Measurements from ENCODE around the gene SOX8. TPM values are rescaled to one million over a fixed set of nuclear protein-coding genes. Genes with fewer than 3 reads are reported as not detected.

The SOX8 gene
- total RNA-seq, 1 experiment from 2014 or later: 5.2 TPM

DNA sequence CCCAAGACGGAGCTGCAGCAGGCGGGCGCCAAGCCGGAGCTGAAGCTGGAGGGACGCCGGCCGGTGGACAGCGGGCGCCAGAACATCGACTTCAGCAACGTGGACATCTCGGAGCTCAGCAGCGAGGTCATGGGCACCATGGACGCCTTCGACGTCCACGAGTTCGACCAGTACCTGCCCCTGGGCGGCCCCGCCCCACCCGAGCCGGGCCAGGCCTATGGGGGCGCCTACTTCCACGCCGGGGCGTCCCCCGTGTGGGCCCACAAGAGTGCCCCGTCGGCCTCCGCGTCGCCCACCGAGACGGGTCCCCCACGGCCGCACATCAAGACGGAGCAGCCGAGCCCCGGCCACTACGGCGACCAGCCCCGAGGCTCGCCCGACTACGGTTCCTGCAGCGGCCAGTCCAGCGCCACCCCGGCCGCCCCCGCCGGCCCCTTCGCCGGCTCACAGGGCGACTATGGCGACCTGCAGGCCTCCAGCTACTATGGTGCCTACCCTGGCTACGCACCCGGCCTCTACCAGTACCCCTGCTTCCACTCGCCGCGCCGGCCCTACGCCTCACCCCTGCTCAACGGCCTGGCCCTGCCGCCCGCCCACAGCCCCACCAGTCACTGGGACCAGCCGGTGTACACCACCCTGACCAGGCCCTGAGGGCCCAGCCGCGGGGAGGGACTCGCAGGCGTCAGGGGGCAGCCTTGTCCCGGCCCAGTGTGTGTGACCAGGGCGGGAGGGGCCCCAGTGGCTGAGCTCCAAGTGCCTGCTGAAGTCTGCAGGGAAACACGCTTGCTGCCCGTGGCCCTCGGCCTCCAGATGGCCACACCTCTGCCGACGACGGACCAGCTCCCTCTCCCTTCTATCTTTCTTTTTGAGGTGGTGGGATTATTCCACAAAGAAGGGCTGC is 3.4 kb downstream of the SOX8 start:
- POLR2A ChIA-PET: no interaction called here
- Histone ChIP-seq H2AFZ (ENCODE audit: low read depth, low read length, poor library complexity, severe bottlenecking) (no peak overlapping the region), H4K20me1 (ENCODE audit: insufficient read depth) (no peaks in the 10 kb centered on the region), H3K4me2 (ENCODE audit: low read length) (no peak overlapping the region), H3K9me2 (ENCODE audit: insufficient read depth) (no peaks in the 10 kb centered on the region), H3K79me2 (ENCODE audit: insufficient read depth, low read length) (no peaks in the 10 kb centered on the region), H3K9ac (ENCODE audit: low read length) (no peak overlapping the region), H3K27ac (ENCODE audit: low read depth, low read length) (no peak overlapping the region), H3K4me3 (replicated peaks in 1 of 2; ENCODE audit: low read depth in 1 of 2, low read length in 2 of 2) (no peak overlapping the region), H3K9me3 (ENCODE audit: control insufficient read depth in 1 of 2, insufficient read depth in 1 of 2, low read depth in 1 of 2, low read length in 2 of 2) (no peaks in the 10 kb centered on the region), H3K4me1 (ENCODE audit: control insufficient read depth in 1 of 2, insufficient read depth in 2 of 2, low read length in 2 of 2) (peaks cover 0 to 9% of the 10 kb centered on the region in 2 experiments; a peak in 1 of 4 replicates), H3K36me3 (ENCODE audit: control insufficient read depth in 1 of 2, insufficient read depth in 2 of 2, low read length in 2 of 2) (no peaks in the 10 kb centered on the region), H3K27me3 (ENCODE audit: insufficient read depth, low read length) (no peaks in the 10 kb centered on the region)
- no peak for DNase-seq (ENCODE audit: low read depth, low spot score)
- TF ChIP-seq, protein P1, sequence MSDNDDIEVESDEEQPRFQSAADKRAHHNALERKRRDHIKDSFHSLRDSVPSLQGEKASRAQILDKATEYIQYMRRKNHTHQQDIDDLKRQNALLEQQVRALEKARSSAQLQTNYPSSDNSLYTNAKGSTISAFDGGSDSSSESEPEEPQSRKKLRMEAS (IDR thresholded peaks at IDR 0.05): no peak
- TF ChIP-seq EZH2phosphoT487 (IDR thresholded peaks at IDR 0.05; ENCODE audit: borderline replicate concordance): no peak
- no peak for TF ChIP-seq POLR2A (IDR thresholded peaks at IDR 0.05; ENCODE audit: borderline replicate concordance, extremely low read depth, insufficient read depth, insufficient read length)
- TF ChIP-seq RAD21 (IDR thresholded peaks at IDR 0.05; ENCODE audit: low read depth): no peak
- no peak for TF ChIP-seq JUND (IDR thresholded peaks at IDR 0.05)
- no peak for TF ChIP-seq SRF (IDR thresholded peaks at IDR 0.05; ENCODE audit: low read depth)
- TF ChIP-seq YY1 (IDR thresholded peaks at IDR 0.05; ENCODE audit: extremely low read depth, insufficient replicate concordance, low read depth, low read length): no peak
- TF ChIP-seq, protein P2, sequence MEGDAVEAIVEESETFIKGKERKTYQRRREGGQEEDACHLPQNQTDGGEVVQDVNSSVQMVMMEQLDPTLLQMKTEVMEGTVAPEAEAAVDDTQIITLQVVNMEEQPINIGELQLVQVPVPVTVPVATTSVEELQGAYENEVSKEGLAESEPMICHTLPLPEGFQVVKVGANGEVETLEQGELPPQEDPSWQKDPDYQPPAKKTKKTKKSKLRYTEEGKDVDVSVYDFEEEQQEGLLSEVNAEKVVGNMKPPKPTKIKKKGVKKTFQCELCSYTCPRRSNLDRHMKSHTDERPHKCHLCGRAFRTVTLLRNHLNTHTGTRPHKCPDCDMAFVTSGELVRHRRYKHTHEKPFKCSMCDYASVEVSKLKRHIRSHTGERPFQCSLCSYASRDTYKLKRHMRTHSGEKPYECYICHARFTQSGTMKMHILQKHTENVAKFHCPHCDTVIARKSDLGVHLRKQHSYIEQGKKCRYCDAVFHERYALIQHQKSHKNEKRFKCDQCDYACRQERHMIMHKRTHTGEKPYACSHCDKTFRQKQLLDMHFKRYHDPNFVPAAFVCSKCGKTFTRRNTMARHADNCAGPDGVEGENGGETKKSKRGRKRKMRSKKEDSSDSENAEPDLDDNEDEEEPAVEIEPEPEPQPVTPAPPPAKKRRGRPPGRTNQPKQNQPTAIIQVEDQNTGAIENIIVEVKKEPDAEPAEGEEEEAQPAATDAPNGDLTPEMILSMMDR (IDR thresholded peaks at IDR 0.05 in 2 of 3, conservative IDR thresholded peaks at IDR 0.05 in 1 of 3; ENCODE audit: borderline replicate concordance in 1 of 3, insufficient read depth in 1 of 3, low read depth in 2 of 3, low read length in 2 of 3): no peak
- TF ChIP-seq, protein P3, sequence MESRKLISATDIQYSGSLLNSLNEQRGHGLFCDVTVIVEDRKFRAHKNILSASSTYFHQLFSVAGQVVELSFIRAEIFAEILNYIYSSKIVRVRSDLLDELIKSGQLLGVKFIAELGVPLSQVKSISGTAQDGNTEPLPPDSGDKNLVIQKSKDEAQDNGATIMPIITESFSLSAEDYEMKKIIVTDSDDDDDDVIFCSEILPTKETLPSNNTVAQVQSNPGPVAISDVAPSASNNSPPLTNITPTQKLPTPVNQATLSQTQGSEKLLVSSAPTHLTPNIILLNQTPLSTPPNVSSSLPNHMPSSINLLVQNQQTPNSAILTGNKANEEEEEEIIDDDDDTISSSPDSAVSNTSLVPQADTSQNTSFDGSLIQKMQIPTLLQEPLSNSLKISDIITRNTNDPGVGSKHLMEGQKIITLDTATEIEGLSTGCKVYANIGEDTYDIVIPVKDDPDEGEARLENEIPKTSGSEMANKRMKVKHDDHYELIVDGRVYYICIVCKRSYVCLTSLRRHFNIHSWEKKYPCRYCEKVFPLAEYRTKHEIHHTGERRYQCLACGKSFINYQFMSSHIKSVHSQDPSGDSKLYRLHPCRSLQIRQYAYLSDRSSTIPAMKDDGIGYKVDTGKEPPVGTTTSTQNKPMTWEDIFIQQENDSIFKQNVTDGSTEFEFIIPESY (IDR thresholded peaks at IDR 0.05; ENCODE audit: extremely low read depth, insufficient replicate concordance, low read length): no peak
- no peak for TF ChIP-seq TCF7L2 (IDR thresholded peaks at IDR 0.05; ENCODE audit: borderline replicate concordance, extremely low read depth, insufficient read depth, insufficient read length)
- no peak for TF ChIP-seq ZFX (IDR thresholded peaks at IDR 0.05)
- no peak for TF ChIP-seq ELF1 (IDR thresholded peaks at IDR 0.05; ENCODE audit: borderline replicate concordance, low read depth)
- TF ChIP-seq FOSL1 (IDR thresholded peaks at IDR 0.05; ENCODE audit: low read depth): no peak
- CTCF ChIA-PET: no interaction called here
- RAD21 ChIA-PET (ENCODE audit: low non-redundant PET in 1 of 2, low total read pairs in 2 of 2, uncharacterized antibody in 2 of 2, unreplicated experiment in 2 of 2): no interaction called here
- BruUV-seq (replicated peaks): no TSS peak
- no peak for ATAC-seq
- intact Hi-C loops (cut with micrococcal nuclease): no loop called here
